ENCODE measurements around the gene KDM4C. TPM values are rescaled to one million over a fixed set of nuclear protein-coding genes. Genes with fewer than 3 reads are reported as not detected.
A peak's percentile ranks its signal among the peaks of the same experiment; 100 is the strongest.

Gene KDM4C
- total RNA-seq, 1 donor, result 47.4 TPM

GRCh38 chr9:7121055-7121454 lies 363.3 kb downstream of the KDM4C start:
- DNase-seq (ENCODE audit: low read depth in 2 of 3, low spot score in 2 of 3), result peak in 2 of 3 donors; percentile 9 to 40

- no peak for DNase-seq (ENCODE audit: low read depth in 2 of 3, low spot score in 2 of 3)
These were observed 363.9 kb downstream of the KDM4C start for GRCh38 chr9:7121664-7122063.

GRCh38 chr9:7123743-7124142 lies 366.0 kb downstream of the KDM4C start:
- no peak for DNase-seq (ENCODE audit: low read depth in 2 of 3, low spot score in 2 of 3)

GRCh38 chr9:7125231-7125630 lies 367.5 kb downstream of the KDM4C start:
- DNase-seq (ENCODE audit: low read depth in 2 of 3, low spot score in 2 of 3), result no peak

GRCh38 chr9:7129391-7129790 lies 371.6 kb downstream of the KDM4C start:
- DNase-seq (ENCODE audit: low read depth in 2 of 3, low spot score in 2 of 3), result no peak

- DNase-seq (ENCODE audit: low read depth in 2 of 3, low spot score in 2 of 3), result no peak
These were observed 372.6 kb downstream of the KDM4C start for GRCh38 chr9:7130266-7130820.

GRCh38 chr9:7132605-7133004 lies 374.8 kb downstream of the KDM4C start:
- no peak for DNase-seq (ENCODE audit: low read depth in 2 of 3, low spot score in 2 of 3)

GRCh38 chr9:7135735-7136134 lies 378.0 kb downstream of the KDM4C start:
- DNase-seq (ENCODE audit: low read depth in 2 of 3, low spot score in 2 of 3), result no peak

- DNase-seq (ENCODE audit: low read depth in 2 of 3, low spot score in 2 of 3), result no peak
These were observed 379.3 kb downstream of the KDM4C start for GRCh38 chr9:7137040-7137439.

GRCh38 chr9:7137571-7137970 lies 379.8 kb downstream of the KDM4C start:
- no peak for DNase-seq (ENCODE audit: low read depth in 2 of 3, low spot score in 2 of 3)

GRCh38 chr9:7139886-7140285 lies 382.1 kb downstream of the KDM4C start:
- DNase-seq (ENCODE audit: low read depth in 2 of 3, low spot score in 2 of 3), result no peak

- DNase-seq (ENCODE audit: low read depth in 2 of 3, low spot score in 2 of 3), result no peak
These were observed 382.6 kb downstream of the KDM4C start for GRCh38 chr9:7140401-7140800.

- DNase-seq (ENCODE audit: low read depth in 2 of 3, low spot score in 2 of 3), result no peak
These were observed 385.9 kb downstream of the KDM4C start for GRCh38 chr9:7143645-7144200.

- DNase-seq (ENCODE audit: low read depth in 2 of 3, low spot score in 2 of 3), result no peak
These were observed 386.7 kb downstream of the KDM4C start for GRCh38 chr9:7144265-7145046.

GRCh38 chr9:7145361-7146069 lies 387.7 kb downstream of the KDM4C start:
- DNase-seq (ENCODE audit: low read depth in 2 of 3, low spot score in 2 of 3), result no peak

- no peak for DNase-seq (ENCODE audit: low read depth in 2 of 3, low spot score in 2 of 3)
These were observed 388.8 kb downstream of the KDM4C start for GRCh38 chr9:7146582-7146981.

GRCh38 chr9:7147121-7148090 lies 389.6 kb downstream of the KDM4C start:
- DNase-seq (ENCODE audit: low read depth in 2 of 3, low spot score in 2 of 3), result no peak

GRCh38 chr9:7148243-7148765 lies 390.5 kb downstream of the KDM4C start:
- no peak for DNase-seq (ENCODE audit: low read depth in 2 of 3, low spot score in 2 of 3)

- no peak for DNase-seq (ENCODE audit: low read depth in 2 of 3, low spot score in 2 of 3)
These were observed 391.5 kb downstream of the KDM4C start for GRCh38 chr9:7149258-7149657.
